Stimulated activated naive B cell treated with anti-CD40 and anti-IgM and Interleukin-4, amounts not matched to agents 10 μg/mL and 1 μg/mL and 100 μg/mL, for 72 hours (primary cell): Measurements from ENCODE around the gene TSPAN12.

Source experiments
- ATAC-seq, 2 donors: fragments of 150-1000 bp; cut with Tn5 transposase; replicated peaks; 2 replicates each; pipeline ENCODE4 v1.10.0; 2021; ENCODE audit warnings: moderate library complexity in 1 of 2
- DNase-seq: peaks from one replicate; pipeline ENCODE4 v3.0.0; 2021
- H3K27ac Mint-ChIP-seq: one replicate; pipeline ENCODE4 v1.8.0; 2022; ENCODE audit warnings: mild to moderate bottlenecking, mixed read lengths
- H3K27me3 Mint-ChIP-seq, 2 donors: one replicate each; pipeline ENCODE4 v1.8.0; 2022; ENCODE audit warnings: mixed read lengths in 2 of 2
- H3K36me3 Mint-ChIP-seq, 2 donors: one replicate each; pipeline ENCODE4 v1.8.0; 2022; ENCODE audit warnings: mixed read lengths in 2 of 2, mild to moderate bottlenecking in 1 of 2
- H3K4me1 Mint-ChIP-seq, 2 donors: one replicate each; pipeline ENCODE4 v1.8.0; 2022; ENCODE audit warnings: mixed read lengths in 2 of 2, mild to moderate bottlenecking in 1 of 2
- H3K4me3 Mint-ChIP-seq, 2 donors: one replicate each; pipeline ENCODE4 v1.8.0; 2022; ENCODE audit warnings: mild to moderate bottlenecking in 2 of 2, mixed read lengths in 2 of 2, moderate library complexity in 1 of 2
- H3K9me3 Mint-ChIP-seq, 2 donors: one replicate each; pipeline ENCODE4 v1.8.0; 2022; ENCODE audit warnings: mixed read lengths in 2 of 2, mild to moderate bottlenecking in 1 of 2

The TSPAN12 gene

GRCh38 chr7:120806669-120807068, 51.3 kb downstream of the TSPAN12 start:
- H3K4me3 Mint-ChIP-seq: no peak overlapping the region
- H3K27ac Mint-ChIP-seq: no peak overlapping the region
- H3K4me1 Mint-ChIP-seq: no peaks in the 10 kb centered on the region
- no peak for ATAC-seq
- no peaks in the 10 kb centered on the region for H3K36me3 Mint-ChIP-seq
- DNase-seq: no peak
- no peaks in the 10 kb centered on the region for H3K9me3 Mint-ChIP-seq
- H3K27me3 Mint-ChIP-seq: peaks cover 4 to 7% of the 10 kb centered on the region in 2 donors

GRCh38 chr7:120805636-120806388, 52.1 kb downstream of the TSPAN12 start:
- no peaks in the 10 kb centered on the region for H3K4me1 Mint-ChIP-seq

GRCh38 chr7:120802751-120803150, 55.2 kb downstream of the TSPAN12 start:
- Mint-ChIP-seq H3K4me3 (no peak overlapping the region), H3K27ac (no peak overlapping the region), H3K4me1 (no peaks in the 10 kb centered on the region), H3K27me3 (peaks cover 8 to 15% of the 10 kb centered on the region in 2 donors), H3K36me3 (no peaks in the 10 kb centered on the region), H3K9me3 (no peaks in the 10 kb centered on the region)
- DNase-seq (no peak), ATAC-seq (no peak)

More at GRCh38 chr7:120805636-120806388, 52.1 kb downstream of the TSPAN12 start:
- peak; percentile 48 to 57 for ATAC-seq
- no peaks in the 10 kb centered on the region for H3K9me3 Mint-ChIP-seq
- peak; percentile 12 for DNase-seq
- H3K36me3 Mint-ChIP-seq: no peaks in the 10 kb centered on the region
- H3K4me3 Mint-ChIP-seq: no peak overlapping the region
- H3K27me3 Mint-ChIP-seq: peaks cover 3 to 4% of the 10 kb centered on the region in 2 donors
- H3K27ac Mint-ChIP-seq: no peak overlapping the region

GRCh38 chr7:120799813-120800475, 58.0 kb downstream of the TSPAN12 start:
- Mint-ChIP-seq H3K9me3 (no peaks in the 10 kb centered on the region), H3K36me3 (no peaks in the 10 kb centered on the region), H3K4me3 (no peak overlapping the region), H3K27ac (no peak overlapping the region), H3K4me1 (no peaks in the 10 kb centered on the region), H3K27me3 (peaks cover 8 to 19% of the 10 kb centered on the region in 2 donors)
- ATAC-seq: peak in 1 of 2 donors; percentile 33
- no peak for DNase-seq

GRCh38 chr7:120799147-120799546, 58.8 kb downstream of the TSPAN12 start:
- Mint-ChIP-seq H3K27me3 (peaks cover 8 to 19% of the 10 kb centered on the region in 2 donors), H3K27ac (no peak overlapping the region), H3K4me3 (no peak overlapping the region), H3K4me1 (no peaks in the 10 kb centered on the region), H3K9me3 (no peaks in the 10 kb centered on the region), H3K36me3 (no peaks in the 10 kb centered on the region)
- ATAC-seq (peak in 1 of 2 donors; percentile 4), DNase-seq (no peak)

GRCh38 chr7:120797026-120797645, 60.8 kb downstream of the TSPAN12 start:
- DNase-seq (no peak), ATAC-seq (no peak)
- Mint-ChIP-seq H3K4me1 (no peaks in the 10 kb centered on the region), H3K27me3 (peaks cover 4 to 19% of the 10 kb centered on the region in 2 donors), H3K36me3 (no peaks in the 10 kb centered on the region), H3K4me3 (no peak overlapping the region), H3K27ac (no peak overlapping the region), H3K9me3 (no peaks in the 10 kb centered on the region)

GRCh38 chr7:120794106-120794729, 63.7 kb downstream of the TSPAN12 start:
- Mint-ChIP-seq H3K9me3 (no peaks in the 10 kb centered on the region), H3K4me1 (no peaks in the 10 kb centered on the region), H3K36me3 (no peaks in the 10 kb centered on the region), H3K27ac (no peak overlapping the region), H3K27me3 (peaks cover 0 to 9% of the 10 kb centered on the region in 2 donors), H3K4me3 (no peak overlapping the region)
- ATAC-seq: no peak
- no peak for DNase-seq

GRCh38 chr7:120793213-120793936, 64.6 kb downstream of the TSPAN12 start:
- no peak overlapping the region for H3K27ac Mint-ChIP-seq
- no peaks in the 10 kb centered on the region for H3K9me3 Mint-ChIP-seq
- ATAC-seq: no peak
- no peaks in the 10 kb centered on the region for H3K36me3 Mint-ChIP-seq
- H3K4me1 Mint-ChIP-seq: no peaks in the 10 kb centered on the region
- DNase-seq: no peak
- no peak overlapping the region for H3K4me3 Mint-ChIP-seq
- peaks cover 3 to 6% of the 10 kb centered on the region in 2 donors for H3K27me3 Mint-ChIP-seq

- Mint-ChIP-seq H3K4me3 (no peak overlapping the region), H3K27me3 (peaks cover 4% of the 10 kb centered on the region in 2 donors), H3K9me3 (no peaks in the 10 kb centered on the region), H3K36me3 (no peaks in the 10 kb centered on the region), H3K27ac (no peak overlapping the region), H3K4me1 (no peaks in the 10 kb centered on the region)
- ATAC-seq (no peak), DNase-seq (no peak)
Measured at GRCh38 chr7:120792861-120793130, 65.1 kb downstream of the TSPAN12 start.

- Mint-ChIP-seq H3K4me3 (no peak overlapping the region), H3K27me3 (peaks cover 0 to 4% of the 10 kb centered on the region in 2 donors), H3K9me3 (no peaks in the 10 kb centered on the region), H3K36me3 (no peaks in the 10 kb centered on the region), H3K27ac (no peak overlapping the region), H3K4me1 (no peaks in the 10 kb centered on the region)
- DNase-seq (peak; percentile 25), ATAC-seq (peak; percentile 81 to 87)
Measured at GRCh38 chr7:120792091-120792860, 65.7 kb downstream of the TSPAN12 start.

- ATAC-seq (no peak), DNase-seq (no peak)
- Mint-ChIP-seq H3K36me3 (no peaks in the 10 kb centered on the region), H3K27ac (no peak overlapping the region), H3K4me3 (no peak overlapping the region), H3K27me3 (peaks cover 4 to 8% of the 10 kb centered on the region in 2 donors), H3K9me3 (no peaks in the 10 kb centered on the region), H3K4me1 (no peaks in the 10 kb centered on the region)
Measured at GRCh38 chr7:120785095-120785494, 72.8 kb downstream of the TSPAN12 start.

- no peak overlapping the region for H3K4me3 Mint-ChIP-seq
- ATAC-seq (no peak), DNase-seq (no peak)
- H3K36me3 Mint-ChIP-seq: no peaks in the 10 kb centered on the region
- no peak overlapping the region for H3K27ac Mint-ChIP-seq
- H3K27me3 Mint-ChIP-seq: peaks cover 4 to 8% of the 10 kb centered on the region in 2 donors
- H3K9me3 Mint-ChIP-seq: no peaks in the 10 kb centered on the region
- no peaks in the 10 kb centered on the region for H3K4me1 Mint-ChIP-seq
Measured at GRCh38 chr7:120783721-120784120, 74.2 kb downstream of the TSPAN12 start.

- Mint-ChIP-seq H3K27me3 (peaks cover 0 to 8% of the 10 kb centered on the region in 2 donors), H3K9me3 (no peaks in the 10 kb centered on the region), H3K36me3 (no peaks in the 10 kb centered on the region), H3K4me3 (no peak overlapping the region), H3K4me1 (no peaks in the 10 kb centered on the region), H3K27ac (no peak overlapping the region)
- ATAC-seq: no peak
- DNase-seq: no peak
Measured at GRCh38 chr7:120783273-120783672, 74.7 kb downstream of the TSPAN12 start.
